ENCODE measurements around the gene DMRT3.

The DMRT3 gene, protein sequence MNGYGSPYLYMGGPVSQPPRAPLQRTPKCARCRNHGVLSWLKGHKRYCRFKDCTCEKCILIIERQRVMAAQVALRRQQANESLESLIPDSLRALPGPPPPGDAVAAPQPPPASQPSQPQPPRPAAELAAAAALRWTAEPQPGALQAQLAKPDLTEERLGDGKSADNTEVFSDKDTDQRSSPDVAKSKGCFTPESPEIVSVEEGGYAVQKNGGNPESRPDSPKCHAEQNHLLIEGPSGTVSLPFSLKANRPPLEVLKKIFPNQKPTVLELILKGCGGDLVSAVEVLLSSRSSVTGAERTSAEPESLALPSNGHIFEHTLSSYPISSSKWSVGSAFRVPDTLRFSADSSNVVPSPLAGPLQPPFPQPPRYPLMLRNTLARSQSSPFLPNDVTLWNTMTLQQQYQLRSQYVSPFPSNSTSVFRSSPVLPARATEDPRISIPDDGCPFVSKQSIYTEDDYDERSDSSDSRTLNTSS

GRCh38 chr9:976258-976942 is at the start of gene DMRT3:
DMRT3 (plus strand) TSS chr9:976655; CDS start chr9:977002, 347 bp downstream.
- Histone ChIP-seq H3K27ac (ENCODE audit: low read depth, low read length) (no peak within 1 kb of the TSS), H3K36me3 (ENCODE audit: control insufficient read depth, insufficient read depth, low read length) (no peaks in the 10 kb centered on the region), H3K4me1 (ENCODE audit: control insufficient read depth, insufficient read depth, low read length) (no peaks in the 10 kb centered on the region), H3K4me3 (ENCODE audit: low read length) (peak within 1 kb of the TSS; percentile 28), H3K9ac (ENCODE audit: low read length) (no peak within 1 kb of the TSS), H3K27me3 (ENCODE audit: control insufficient read depth, insufficient read depth, low read length) (peaks cover 59% of the 10 kb centered on the region)

DNA sequence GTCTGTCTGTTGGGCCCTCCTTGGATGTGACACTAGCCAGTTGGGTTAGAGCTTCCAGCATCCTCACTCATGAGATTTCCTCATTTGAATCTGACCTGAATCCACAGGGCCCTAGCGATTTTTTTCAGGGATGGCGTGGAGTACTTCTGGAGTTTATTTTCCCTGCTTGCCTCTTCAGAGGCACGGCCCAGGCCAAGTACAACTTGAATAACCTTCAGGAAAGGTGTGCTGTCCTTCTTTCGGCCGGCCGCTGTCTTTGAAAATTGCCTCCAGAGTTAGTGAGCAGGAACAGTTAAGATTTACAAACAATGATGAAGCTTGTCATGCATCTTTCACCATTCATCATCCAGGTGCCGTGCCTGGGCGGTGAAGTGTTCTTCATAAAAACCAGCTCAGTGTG is 49.5 kb upstream of the DMRT3 start:
- no peak overlapping the region for H3K27ac ChIP-seq (ENCODE audit: low read depth, low read length)
- H3K4me1 ChIP-seq (ENCODE audit: control insufficient read depth, insufficient read depth, low read length) = no peaks in the 10 kb centered on the region
- no peak overlapping the region for H3K4me3 ChIP-seq (ENCODE audit: low read length)
- no peaks in the 10 kb centered on the region for H3K36me3 ChIP-seq (ENCODE audit: control insufficient read depth, insufficient read depth, low read length)
- no peak overlapping the region for H3K9ac ChIP-seq (ENCODE audit: low read length)
- no peaks in the 10 kb centered on the region for H3K27me3 ChIP-seq (ENCODE audit: control insufficient read depth, insufficient read depth, low read length)

DNA sequence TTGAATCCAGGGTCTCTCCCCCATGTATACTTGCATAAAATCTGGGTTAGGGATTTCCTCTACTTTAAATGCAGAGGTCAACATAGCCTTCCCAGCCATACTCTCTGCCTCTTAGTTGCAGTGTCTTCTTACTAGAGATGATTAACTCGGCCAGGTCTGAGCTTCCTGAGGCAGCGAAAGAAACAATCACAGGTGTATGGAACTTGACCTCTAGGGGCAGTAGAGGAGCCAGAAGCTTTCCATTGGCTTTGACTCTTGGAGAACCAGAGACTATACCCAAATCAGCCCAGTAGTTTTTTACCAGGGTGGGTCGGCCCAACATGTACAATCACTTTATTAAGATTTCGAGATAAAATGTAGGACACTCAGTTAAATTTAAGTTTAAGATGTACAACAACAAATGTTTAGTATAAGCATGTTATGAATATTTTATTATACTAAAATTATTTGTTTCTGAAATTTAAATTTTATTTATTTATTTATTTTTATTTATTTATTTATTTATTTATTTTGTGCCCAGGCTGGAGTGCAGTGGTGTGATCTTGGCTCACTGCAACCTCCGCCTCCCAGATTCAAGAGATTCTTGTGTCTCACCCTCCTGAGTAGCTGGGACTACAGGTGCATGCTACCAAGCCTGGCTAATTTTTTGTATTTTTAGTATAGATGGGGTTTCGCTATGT is 48.0 kb upstream of the DMRT3 start:
- H3K27ac ChIP-seq (ENCODE audit: low read depth, low read length) = no peak overlapping the region
- H3K9ac ChIP-seq (ENCODE audit: low read length) = no peak overlapping the region
- no peak overlapping the region for H3K4me3 ChIP-seq (ENCODE audit: low read length)
- no peaks in the 10 kb centered on the region for H3K36me3 ChIP-seq (ENCODE audit: control insufficient read depth, insufficient read depth, low read length)
- H3K27me3 ChIP-seq (ENCODE audit: control insufficient read depth, insufficient read depth, low read length) = no peaks in the 10 kb centered on the region
- H3K4me1 ChIP-seq (ENCODE audit: control insufficient read depth, insufficient read depth, low read length) = no peaks in the 10 kb centered on the region

DNA sequence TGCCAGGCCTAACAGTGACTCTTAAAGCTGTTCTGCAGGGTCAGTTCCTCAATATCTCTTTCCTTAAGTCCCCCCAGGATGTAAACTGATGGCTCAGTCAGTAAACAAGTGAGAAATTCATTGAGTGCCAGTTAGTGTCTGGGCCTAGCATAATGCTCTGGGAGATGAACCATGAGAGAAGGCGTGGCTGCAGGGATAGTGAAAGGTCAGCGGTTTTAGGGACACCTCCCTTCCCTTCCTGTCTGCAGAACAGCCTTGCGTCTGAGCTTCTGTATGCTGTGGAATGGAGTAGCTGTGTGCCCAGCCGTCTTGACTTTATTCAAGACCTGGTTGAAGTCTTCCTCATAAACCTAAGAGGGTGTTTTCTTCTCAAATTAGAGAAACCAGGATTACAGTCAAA is 46.7 kb upstream of the DMRT3 start:
- H3K36me3 ChIP-seq (ENCODE audit: control insufficient read depth, insufficient read depth, low read length) = no peaks in the 10 kb centered on the region
- no peaks in the 10 kb centered on the region for H3K27me3 ChIP-seq (ENCODE audit: control insufficient read depth, insufficient read depth, low read length)
- no peak overlapping the region for H3K9ac ChIP-seq (ENCODE audit: low read length)
- no peak overlapping the region for H3K4me3 ChIP-seq (ENCODE audit: low read length)
- H3K27ac ChIP-seq (ENCODE audit: low read depth, low read length) = no peak overlapping the region
- no peaks in the 10 kb centered on the region for H3K4me1 ChIP-seq (ENCODE audit: control insufficient read depth, insufficient read depth, low read length)

DNA sequence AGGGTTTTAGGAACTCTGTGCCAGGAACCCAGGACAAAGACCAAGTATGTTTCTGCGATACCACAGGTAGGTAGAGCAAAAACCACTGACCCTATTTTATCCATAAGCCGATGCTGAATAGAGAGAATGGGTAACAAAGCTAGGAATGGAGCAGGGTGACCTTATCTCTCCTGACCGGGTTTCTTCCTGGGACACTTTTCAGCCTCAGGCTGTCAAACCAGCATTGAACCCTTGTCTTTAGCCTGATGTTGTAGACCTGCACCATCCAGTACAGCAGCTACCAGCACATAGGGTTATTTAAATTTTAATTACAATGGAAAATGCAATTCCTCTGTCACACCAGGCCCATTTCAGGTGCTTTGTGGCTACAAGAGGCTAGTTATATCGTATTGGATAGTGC is 43.1 kb upstream of the DMRT3 start:
- no peak overlapping the region for H3K9ac ChIP-seq (ENCODE audit: low read length)
- H3K36me3 ChIP-seq (ENCODE audit: control insufficient read depth, insufficient read depth, low read length) = no peaks in the 10 kb centered on the region
- no peak overlapping the region for H3K4me3 ChIP-seq (ENCODE audit: low read length)
- H3K27ac ChIP-seq (ENCODE audit: low read depth, low read length) = no peak overlapping the region
- H3K27me3 ChIP-seq (ENCODE audit: control insufficient read depth, insufficient read depth, low read length) = no peaks in the 10 kb centered on the region
- H3K4me1 ChIP-seq (ENCODE audit: control insufficient read depth, insufficient read depth, low read length) = no peaks in the 10 kb centered on the region

DNA sequence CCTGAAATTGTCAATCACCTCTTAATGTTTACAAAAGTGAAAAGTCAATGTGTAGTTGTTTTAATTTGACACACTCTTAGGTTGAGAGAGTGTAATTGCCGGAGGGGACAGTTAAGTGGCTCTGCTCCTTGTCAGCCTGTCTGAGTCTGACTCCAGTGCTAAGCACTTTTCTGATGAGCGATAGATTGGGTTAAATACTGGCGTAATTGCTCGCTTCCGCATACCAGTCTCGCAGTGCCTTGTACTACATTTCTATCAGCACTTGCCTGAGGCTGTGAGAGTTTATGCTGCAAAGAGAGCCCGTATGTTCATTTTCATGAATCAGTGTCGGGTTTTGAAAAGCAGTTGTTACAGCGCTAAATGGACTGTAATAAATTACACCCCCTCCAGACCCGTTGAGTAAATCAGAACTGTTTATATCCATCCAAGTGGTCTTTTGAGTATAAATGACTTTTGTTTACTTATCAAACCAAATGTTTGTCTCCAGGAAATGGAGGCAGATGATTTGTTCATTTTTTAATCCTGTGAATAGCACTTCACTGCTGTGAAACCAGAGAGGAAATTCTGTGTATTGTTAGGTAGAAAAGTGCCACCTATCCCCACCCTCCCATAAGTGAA is 41.0 kb upstream of the DMRT3 start:
- Histone ChIP-seq H3K27me3 (ENCODE audit: control insufficient read depth, insufficient read depth, low read length) (no peaks in the 10 kb centered on the region), H3K9ac (ENCODE audit: low read length) (no peak overlapping the region), H3K4me1 (ENCODE audit: control insufficient read depth, insufficient read depth, low read length) (no peaks in the 10 kb centered on the region), H3K4me3 (ENCODE audit: low read length) (no peak overlapping the region), H3K27ac (ENCODE audit: low read depth, low read length) (no peak overlapping the region), H3K36me3 (ENCODE audit: control insufficient read depth, insufficient read depth, low read length) (no peaks in the 10 kb centered on the region)

GRCh38 chr9:942805-943580 is 33.5 kb upstream of the DMRT3 start:
- H3K27me3 ChIP-seq (ENCODE audit: control insufficient read depth, insufficient read depth, low read length) = no peaks in the 10 kb centered on the region
- no peaks in the 10 kb centered on the region for H3K4me1 ChIP-seq (ENCODE audit: control insufficient read depth, insufficient read depth, low read length)
- no peak overlapping the region for H3K9ac ChIP-seq (ENCODE audit: low read length)
- no peaks in the 10 kb centered on the region for H3K36me3 ChIP-seq (ENCODE audit: control insufficient read depth, insufficient read depth, low read length)
- H3K4me3 ChIP-seq (ENCODE audit: low read length) = no peak overlapping the region
- H3K27ac ChIP-seq (ENCODE audit: low read depth, low read length) = no peak overlapping the region

DNA sequence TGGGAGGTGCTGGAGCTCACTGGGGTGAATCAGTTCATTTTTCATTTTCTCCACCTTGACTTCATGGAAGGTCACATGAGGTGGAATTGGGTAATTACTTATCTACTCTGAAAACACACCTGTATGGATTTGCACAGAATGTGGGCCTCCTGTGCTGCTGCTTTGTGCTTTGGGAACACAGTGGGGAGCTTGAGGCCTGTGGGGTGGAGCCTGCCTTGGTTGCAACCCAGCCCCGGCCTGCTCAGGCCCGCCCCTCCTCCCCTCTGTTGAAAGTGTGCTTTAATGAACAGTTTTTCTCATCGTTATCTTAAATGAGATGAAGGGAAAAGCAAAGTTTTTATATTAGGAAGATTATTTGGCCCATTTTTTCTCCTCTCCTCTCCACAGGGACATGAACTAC is 28.5 kb upstream of the DMRT3 start:
- Histone ChIP-seq H3K4me3 (ENCODE audit: low read length) (no peak overlapping the region), H3K9ac (ENCODE audit: low read length) (no peak overlapping the region), H3K27me3 (ENCODE audit: control insufficient read depth, insufficient read depth, low read length) (peaks cover 2% of the 10 kb centered on the region), H3K27ac (ENCODE audit: low read depth, low read length) (no peak overlapping the region), H3K4me1 (ENCODE audit: control insufficient read depth, insufficient read depth, low read length) (no peaks in the 10 kb centered on the region), H3K36me3 (ENCODE audit: control insufficient read depth, insufficient read depth, low read length) (no peaks in the 10 kb centered on the region)

- H3K27me3 ChIP-seq (ENCODE audit: control insufficient read depth, insufficient read depth, low read length) = peaks cover 2% of the 10 kb centered on the region
- H3K4me3 ChIP-seq (ENCODE audit: low read length) = no peak overlapping the region
- no peak overlapping the region for H3K27ac ChIP-seq (ENCODE audit: low read depth, low read length)
- no peaks in the 10 kb centered on the region for H3K36me3 ChIP-seq (ENCODE audit: control insufficient read depth, insufficient read depth, low read length)
- H3K9ac ChIP-seq (ENCODE audit: low read length) = no peak overlapping the region
- no peaks in the 10 kb centered on the region for H3K4me1 ChIP-seq (ENCODE audit: control insufficient read depth, insufficient read depth, low read length)
Observed at GRCh38 chr9:948497-948896, 28.0 kb upstream of the DMRT3 start.

GRCh38 chr9:950139-950538 is 26.3 kb upstream of the DMRT3 start:
- H3K9ac ChIP-seq (ENCODE audit: low read length) = no peak overlapping the region
- no peak overlapping the region for H3K27ac ChIP-seq (ENCODE audit: low read depth, low read length)
- no peaks in the 10 kb centered on the region for H3K36me3 ChIP-seq (ENCODE audit: control insufficient read depth, insufficient read depth, low read length)
- H3K4me1 ChIP-seq (ENCODE audit: control insufficient read depth, insufficient read depth, low read length) = no peaks in the 10 kb centered on the region
- no peak overlapping the region for H3K4me3 ChIP-seq (ENCODE audit: low read length)
- H3K27me3 ChIP-seq (ENCODE audit: control insufficient read depth, insufficient read depth, low read length) = peaks cover 2% of the 10 kb centered on the region

DNA sequence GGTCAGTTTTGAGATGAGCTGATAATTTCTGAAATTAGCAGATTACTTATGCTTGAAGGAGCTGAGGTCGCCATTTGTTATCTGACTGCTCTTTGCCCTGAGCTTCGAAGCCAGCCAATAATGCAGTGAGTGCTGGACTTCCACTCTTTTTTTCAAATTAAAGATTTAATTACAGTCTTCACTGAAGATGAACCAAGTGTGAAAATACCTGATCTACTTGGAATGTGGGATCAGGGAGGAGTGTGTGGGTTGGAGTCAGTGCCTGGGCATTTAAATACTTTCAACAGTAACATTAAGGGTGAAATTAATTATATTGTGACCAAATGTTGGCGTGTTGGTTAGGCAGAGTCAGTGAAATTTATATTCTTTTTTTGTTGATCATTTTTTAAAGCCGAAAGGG is 23.9 kb upstream of the DMRT3 start:
- H3K4me1 ChIP-seq (ENCODE audit: control insufficient read depth, insufficient read depth, low read length) = no peaks in the 10 kb centered on the region
- no peak overlapping the region for H3K9ac ChIP-seq (ENCODE audit: low read length)
- H3K36me3 ChIP-seq (ENCODE audit: control insufficient read depth, insufficient read depth, low read length) = no peaks in the 10 kb centered on the region
- no peak overlapping the region for H3K4me3 ChIP-seq (ENCODE audit: low read length)
- no peak overlapping the region for H3K27ac ChIP-seq (ENCODE audit: low read depth, low read length)
- peaks cover 2% of the 10 kb centered on the region for H3K27me3 ChIP-seq (ENCODE audit: control insufficient read depth, insufficient read depth, low read length)

- H3K4me1 ChIP-seq (ENCODE audit: control insufficient read depth, insufficient read depth, low read length) = no peaks in the 10 kb centered on the region
- H3K4me3 ChIP-seq (ENCODE audit: low read length) = no peak overlapping the region
- no peak overlapping the region for H3K27ac ChIP-seq (ENCODE audit: low read depth, low read length)
- no peaks in the 10 kb centered on the region for H3K36me3 ChIP-seq (ENCODE audit: control insufficient read depth, insufficient read depth, low read length)
- no peak overlapping the region for H3K9ac ChIP-seq (ENCODE audit: low read length)
- H3K27me3 ChIP-seq (ENCODE audit: control insufficient read depth, insufficient read depth, low read length) = peaks cover 3% of the 10 kb centered on the region
Observed at GRCh38 chr9:959105-959504, 17.4 kb upstream of the DMRT3 start.
